ENCODE measurements around the gene PTPN14. TPM values are rescaled to one million over a fixed set of nuclear protein-coding genes. Genes with fewer than 3 reads are reported as not detected.

The PTPN14 gene
- total and polyA plus RNA-seq, 2 experiments from 2014 or later: 18.7 to 70.2 TPM

GRCh38 chr1:214552174-214552608 lies 789 bp upstream of the PTPN14 start (continued):
- no peak for TF ChIP-seq ZNF462 (CRISPR knock-in tag; IDR thresholded peaks at IDR 0.05)
- no peak for TF ChIP-seq POLR2AphosphoS5 (IDR thresholded peaks at IDR 0.05; ENCODE audit: low read depth)
- no peak for TF ChIP-seq ZNF331 (CRISPR knock-in tag; IDR thresholded peaks at IDR 0.05; ENCODE audit: low read depth)
- TF ChIP-seq EZH2phosphoT487 (IDR thresholded peaks at IDR 0.05; ENCODE audit: unreplicated experiment): no peak

- H3K4me1 ChIP-seq (ENCODE audit: insufficient read depth): peaks cover 49% of the 10 kb centered on the region
- H3K27ac ChIP-seq (ENCODE audit: low read depth): peak overlapping the region; percentile 100
- Mint-ChIP-seq H3K27ac (peak overlapping the region; percentile 92), H3K4me3 (peak overlapping the region; percentile 90), H3K36me3 (ENCODE audit: low read depth) (no peaks in the 10 kb centered on the region), H3K9me3 (no peaks in the 10 kb centered on the region), H3K27me3 (ENCODE audit: insufficient read depth, low read depth, poor library complexity) (peaks cover 21% of the 10 kb centered on the region), H3K4me1 (peaks cover 51% of the 10 kb centered on the region)
- H3K79me2 ChIP-seq (replicated peaks; ENCODE audit: insufficient read depth): peaks cover 51% of the 10 kb centered on the region
- no peaks in the 10 kb centered on the region for H3K9me2 ChIP-seq (ENCODE audit: insufficient read depth)
- peaks cover 7% of the 10 kb centered on the region; the same call in 1 of the 2 replicates for H3F3A ChIP-seq (replicated peaks; ENCODE audit: low read depth)
- H4K20me1 ChIP-seq (replicated peaks; ENCODE audit: insufficient read depth): peaks cover 14% of the 10 kb centered on the region
- H3K4me3 ChIP-seq: peak overlapping the region; percentile 87
- H3K27me3 ChIP-seq (ENCODE audit: insufficient read depth): no peaks in the 10 kb centered on the region
- no peaks in the 10 kb centered on the region for H3K36me3 ChIP-seq (ENCODE audit: insufficient read depth)
- H3K4me2 ChIP-seq: peak overlapping the region; percentile 85
- H2AFZ ChIP-seq: 0 out of 2 replicates have a peak overlapping the region, but pooled peaks have one; percentile 9
- DNase-seq (ENCODE audit: low spot score) (peak; percentile 48), ATAC-seq (peak; percentile 12)
- TF ChIP-seq ZNF331 (CRISPR knock-in tag; IDR thresholded peaks at IDR 0.05; ENCODE audit: low read depth): no peak
These were observed 456 bp downstream of the PTPN14 start for GRCh38 chr1:214550857-214551435.

Data from GM23338 (cell line).